Globus pallidus (tissue), 1 donor: ENCODE data around the gene ARHGEF3.

Source experiments
- DNase-seq: peaks from one replicate; pipeline ENCODE4 v3.0.0-alpha.2; 2015; ENCODE audit warnings: low spot score

ARHGEF3 gene

DNA sequence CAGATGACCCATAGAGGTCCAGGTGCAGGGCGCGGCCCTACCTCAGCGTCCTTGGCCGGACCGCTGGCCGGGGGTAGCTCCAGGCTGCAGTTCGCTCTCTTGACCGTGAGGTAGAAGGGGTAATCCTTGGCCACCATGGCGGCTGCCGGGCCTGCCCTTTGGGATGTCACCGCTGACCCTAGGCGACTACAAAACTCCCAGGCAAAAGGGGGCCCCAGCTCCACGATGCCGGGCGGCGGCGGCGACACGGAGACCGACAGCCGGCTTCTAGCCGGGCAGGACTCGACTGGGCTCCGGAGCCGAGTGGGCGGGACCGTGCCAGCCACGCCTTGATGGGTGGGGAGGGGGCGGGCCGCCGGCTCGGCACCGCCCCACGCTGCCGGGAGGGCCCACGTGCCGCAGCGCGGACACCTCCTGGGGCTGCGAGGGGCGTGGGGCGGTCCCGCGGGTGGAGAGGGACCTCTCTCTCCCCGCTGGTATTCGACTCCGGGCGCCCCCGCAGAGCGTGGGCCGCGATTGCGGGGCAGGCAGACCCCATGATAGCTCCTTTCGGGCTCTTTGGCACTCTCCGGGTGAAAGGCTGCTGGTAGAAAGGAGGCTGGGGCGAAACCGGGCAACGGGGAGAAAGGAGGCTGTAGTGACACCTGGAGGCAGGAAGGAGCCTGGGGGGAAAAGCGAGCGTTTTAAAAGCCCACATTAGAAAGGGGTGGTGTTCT lies at the start of gene ARHGEF3:
ARHGEF3 (minus strand) TSS at position 288 of the 716 bp plus-strand sequence; CDS start at position 137, 151 bp downstream.
- DNase-seq, result peak; percentile 89

GRCh38 chr3:56849698-56850097 lies 47.9 kb upstream of the ARHGEF3 start:
- DNase-seq, result no peak

DNA sequence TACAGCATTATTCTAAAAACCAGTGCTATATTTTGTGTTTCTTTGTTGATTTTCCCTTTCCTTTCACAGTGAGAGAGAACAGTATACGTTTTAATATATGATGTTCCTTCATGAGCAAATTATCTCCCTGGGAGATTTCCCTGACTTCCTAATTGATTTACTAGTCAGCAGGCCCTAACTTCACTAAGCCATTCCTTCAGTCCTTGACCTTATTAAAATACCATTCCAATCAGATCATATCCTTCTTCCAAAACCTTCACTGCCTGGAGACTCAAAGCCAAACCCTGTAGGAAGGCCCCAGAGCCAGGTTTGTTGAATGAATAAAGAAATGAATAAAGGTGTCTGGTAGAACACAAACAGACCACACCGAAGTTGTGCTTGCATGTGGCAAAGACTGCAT lies 43.8 kb upstream of the ARHGEF3 start:
- DNase-seq, result no peak

GRCh38 chr3:56844536-56844935 lies 42.8 kb upstream of the ARHGEF3 start:
- DNase-seq, result no peak

DNA sequence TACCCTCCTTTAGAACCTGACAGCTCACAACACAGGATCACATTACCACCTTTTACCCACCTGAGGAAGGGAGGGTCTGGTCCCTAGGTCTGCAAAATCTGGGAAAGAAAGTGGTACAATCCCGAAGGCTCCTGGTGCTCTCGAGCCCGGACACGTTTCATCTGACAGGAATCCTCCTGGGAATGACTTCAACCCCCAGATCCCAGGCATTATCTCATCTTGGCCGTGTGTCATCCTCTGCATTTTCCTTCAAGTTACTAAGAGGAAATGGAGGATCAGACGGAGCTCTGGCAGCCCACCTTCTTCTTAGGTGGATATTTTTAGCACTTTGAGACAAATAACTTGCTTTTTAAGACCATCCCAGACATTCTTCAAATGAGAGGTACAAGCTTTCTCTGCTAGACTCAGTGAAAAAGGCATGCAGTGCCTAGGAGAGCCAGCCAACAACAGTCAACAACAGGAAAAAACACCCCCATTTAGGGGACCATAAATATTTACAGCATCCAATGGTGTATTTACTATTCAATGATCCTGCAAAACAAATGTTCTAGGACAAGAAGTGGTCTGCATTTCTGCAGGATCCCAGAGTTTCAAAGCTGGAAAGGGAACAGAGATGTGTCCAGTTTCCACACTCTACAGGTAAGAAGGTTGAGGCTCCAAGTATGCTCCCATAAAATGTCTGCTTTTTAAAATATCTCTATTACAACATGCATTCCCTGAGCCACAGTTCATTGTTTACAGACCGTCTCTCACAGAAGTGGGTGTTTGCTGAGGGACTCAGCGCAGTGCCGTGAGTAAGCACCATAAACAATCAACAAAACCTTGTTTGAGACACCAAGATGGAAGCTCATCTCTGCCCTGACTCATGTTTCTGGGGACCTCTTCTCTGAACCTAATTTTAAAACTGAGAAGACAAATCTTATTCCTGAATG lies 38.3 kb upstream of the ARHGEF3 start:
- no peak for DNase-seq

DNA sequence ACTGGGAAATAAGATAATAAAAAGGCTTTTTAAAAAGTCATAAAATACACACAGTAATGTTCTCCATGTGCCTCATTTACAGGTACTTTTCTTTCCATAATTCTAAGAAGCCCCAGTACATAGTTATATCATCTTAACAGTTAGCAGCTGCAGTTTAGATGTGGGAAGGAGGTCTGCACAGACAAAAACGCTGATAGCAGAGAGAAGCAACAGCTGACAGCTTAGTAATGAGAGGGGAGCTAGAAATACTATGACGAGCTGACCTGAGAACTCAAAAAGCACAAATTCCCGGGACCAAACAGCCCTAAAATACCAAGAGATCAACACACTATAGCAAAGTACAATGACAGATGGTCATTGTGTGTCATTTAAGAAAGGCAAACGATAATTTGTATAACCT lies 36.7 kb upstream of the ARHGEF3 start:
- DNase-seq, result no peak

DNA sequence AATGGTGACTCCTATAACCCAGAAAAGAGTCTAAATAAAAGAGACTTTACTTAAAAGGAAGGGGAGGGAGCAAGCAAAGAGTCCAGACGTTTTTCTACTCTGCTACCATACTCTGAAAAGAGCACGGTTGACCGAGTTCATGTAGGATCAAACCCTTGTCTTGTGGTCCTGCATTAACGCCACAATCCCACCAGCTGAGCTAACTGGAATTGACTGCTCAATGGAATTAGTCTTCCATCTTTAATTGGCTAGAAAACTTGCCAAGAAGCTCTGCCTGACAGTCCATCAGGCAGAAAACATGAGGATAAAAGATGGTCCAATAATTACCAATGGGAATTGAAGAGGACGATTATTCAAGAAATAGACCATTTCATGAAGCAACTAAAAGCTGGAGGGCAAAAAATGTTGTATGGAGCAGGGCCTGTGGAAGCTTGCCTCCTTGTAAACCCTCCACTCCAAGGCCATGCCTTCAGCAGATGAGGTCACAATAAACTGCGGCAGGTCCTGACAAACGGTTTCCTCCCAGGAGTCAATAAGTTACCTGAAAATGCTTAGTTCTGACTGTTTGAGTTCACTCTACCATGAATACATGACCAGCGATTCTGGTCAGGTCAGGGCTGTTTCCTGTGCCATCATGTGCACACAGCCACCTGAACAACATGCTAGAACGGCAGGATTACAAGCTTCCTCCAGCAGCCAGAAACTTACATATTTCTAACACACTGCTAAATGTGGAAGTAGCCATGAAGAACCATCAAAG lies 35.6 kb upstream of the ARHGEF3 start:
- no peak for DNase-seq

- DNase-seq, result no peak
These were observed 34.8 kb upstream of the ARHGEF3 start for GRCh38 chr3:56836276-56837163.

DNA sequence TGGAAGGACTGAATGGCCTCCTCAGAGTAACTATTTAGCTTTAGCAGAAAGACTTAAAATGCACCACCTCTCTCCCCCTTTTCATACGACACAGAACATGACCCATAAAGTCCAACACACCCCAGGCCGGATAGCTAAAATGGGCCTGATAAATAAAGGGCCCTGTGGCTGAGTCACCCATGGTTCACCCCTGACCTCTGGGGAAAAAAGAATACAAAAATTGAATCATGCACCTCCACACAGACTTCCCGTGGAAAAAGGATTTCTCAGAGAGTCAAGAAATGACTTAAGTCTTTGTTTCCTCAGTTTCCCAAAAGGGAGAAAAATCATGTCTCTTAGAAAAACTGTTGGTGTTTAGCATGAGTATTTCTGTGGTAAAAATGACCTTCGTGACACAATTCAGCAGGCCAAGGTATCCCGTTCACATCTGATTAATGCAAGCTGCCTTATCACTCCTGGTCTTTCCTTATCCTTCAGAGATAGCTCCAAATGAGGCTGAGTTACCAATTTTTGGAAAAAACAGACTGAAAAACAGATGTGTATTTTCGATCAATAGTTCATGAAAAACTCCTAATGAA lies 34.0 kb upstream of the ARHGEF3 start:
- DNase-seq, result no peak

DNA sequence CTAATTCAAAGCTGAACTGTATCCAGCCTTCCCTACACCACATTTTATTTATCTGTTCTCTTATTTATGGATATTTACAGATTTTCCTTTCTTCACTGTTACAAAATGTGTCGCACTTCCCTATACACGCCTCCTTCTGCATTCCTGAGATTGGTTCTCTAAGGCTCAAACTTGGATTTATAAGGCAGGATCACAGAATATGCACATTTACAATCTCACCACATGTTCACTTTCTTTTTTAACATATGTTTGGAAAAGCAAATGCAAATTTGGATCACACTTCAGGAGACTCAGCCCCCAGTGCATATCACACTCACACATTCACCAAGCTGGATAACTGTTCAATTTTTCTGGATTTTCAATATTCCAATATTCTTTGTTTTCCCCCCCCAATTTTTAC lies 31.8 kb upstream of the ARHGEF3 start:
- no peak for DNase-seq

DNA sequence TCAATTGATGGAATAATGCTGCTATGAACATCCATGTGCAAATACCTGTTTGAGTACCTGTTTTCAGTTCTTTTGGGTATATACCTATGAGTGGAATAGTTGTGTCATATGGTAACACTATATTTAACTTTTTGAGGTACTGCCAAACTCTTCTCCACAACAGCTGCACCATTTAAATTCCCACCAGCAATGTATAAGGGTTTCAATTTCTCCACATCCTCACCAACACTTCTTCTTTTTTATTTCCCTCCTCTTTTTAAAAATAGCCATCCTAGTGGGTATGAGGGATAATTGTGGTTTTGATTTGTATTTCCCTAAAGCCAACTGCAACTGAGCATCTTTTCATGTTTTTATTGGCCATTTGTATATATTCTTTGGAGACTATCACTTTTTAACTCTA lies 31.3 kb upstream of the ARHGEF3 start:
- no peak for DNase-seq

GRCh38 chr3:56831572-56831971 lies 29.8 kb upstream of the ARHGEF3 start:
- no peak for DNase-seq

GRCh38 chr3:56830884-56831283 lies 29.1 kb upstream of the ARHGEF3 start:
- DNase-seq, result no peak

DNA sequence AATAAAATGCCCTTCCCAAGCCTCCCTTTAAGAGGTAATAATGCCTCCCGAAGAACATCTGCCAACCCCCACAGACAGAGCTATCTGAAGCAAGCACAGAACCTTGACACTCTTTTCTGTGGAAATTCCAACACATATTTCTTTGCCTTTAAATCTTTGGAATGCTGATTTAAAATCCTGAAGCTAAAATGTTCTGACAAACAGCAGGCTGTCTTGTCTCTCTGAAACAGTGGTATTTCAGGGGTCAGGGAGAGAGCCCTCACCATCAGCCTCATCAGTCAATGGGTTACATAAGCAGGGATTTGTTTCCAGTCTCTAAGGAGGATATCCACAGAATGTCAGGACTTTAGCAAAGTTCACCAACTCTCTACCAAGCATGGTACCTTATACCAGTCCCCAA lies 27.8 kb upstream of the ARHGEF3 start:
- DNase-seq, result no peak

DNA sequence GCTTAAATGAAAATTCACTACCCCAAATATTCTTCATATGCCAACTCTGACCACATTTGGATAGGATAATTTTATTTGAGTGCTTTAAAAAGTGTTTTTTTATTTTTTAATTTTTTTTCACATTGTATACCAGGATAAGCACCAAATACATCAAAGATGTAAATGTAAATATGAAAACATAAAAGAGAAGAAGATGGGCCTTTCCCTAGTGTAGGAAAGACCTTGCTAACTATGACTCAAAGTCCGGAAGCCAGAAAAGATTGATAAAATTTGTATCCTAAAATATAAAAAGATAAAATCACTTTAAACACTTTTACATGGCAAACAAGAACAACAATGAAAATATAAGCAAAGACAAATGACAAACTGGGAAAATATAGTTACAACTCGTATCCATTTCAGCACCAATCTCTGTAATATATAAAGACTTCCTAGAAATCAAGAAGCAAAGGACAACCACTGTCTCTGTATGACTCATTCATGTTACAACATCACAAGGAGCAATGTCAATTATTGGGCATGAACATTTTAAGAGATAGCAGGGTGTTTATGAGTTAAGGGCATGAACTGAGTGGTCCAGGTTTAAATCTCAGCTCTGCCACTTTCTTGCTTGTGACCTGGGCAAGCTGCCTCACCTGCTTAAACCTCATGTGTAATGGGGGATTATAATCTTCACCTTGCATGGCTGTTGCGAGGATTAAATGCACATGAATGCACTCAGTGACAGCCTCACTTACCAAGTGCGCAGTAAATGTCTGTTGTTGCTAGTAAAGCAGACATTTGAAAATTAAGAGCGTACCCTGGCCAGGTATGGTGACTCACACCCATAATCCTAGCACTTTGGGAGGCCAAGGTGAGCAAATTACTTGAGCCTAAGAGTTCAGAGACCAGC lies 25.3 kb upstream of the ARHGEF3 start:
- no peak for DNase-seq

GRCh38 chr3:56825567-56826438 lies 24.1 kb upstream of the ARHGEF3 start:
- peak; percentile 45 for DNase-seq

GRCh38 chr3:56823984-56824703 lies 22.4 kb upstream of the ARHGEF3 start:
- no peak for DNase-seq

DNA sequence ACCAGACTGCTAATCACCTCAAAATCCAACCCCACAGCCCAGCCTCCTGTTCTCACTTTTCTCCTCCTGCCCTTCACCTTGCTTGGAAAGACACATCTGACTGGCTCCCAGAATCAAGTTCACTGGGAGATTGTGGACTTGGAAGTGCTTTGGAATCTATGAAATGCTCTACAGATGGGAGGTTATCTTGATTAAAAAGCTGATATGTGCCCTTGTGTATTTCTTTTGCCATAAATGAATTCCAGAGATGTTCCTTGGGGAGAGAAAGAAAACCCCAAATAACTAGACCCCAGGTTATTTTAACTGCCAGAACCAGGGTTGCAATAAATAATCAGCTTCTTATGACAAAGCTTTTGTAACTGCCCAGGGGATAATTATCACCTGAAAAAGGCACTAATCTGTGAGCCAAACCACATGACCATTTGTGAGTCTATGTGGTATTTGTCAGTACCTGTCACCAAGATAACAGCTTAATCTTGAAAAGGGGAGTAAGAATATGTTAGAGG lies 21.7 kb upstream of the ARHGEF3 start:
- DNase-seq, result no peak
